AG04450 (cell line): ENCODE results near the gene CHAF1A. TPM values are rescaled to one million over a fixed set of nuclear protein-coding genes. Genes with fewer than 3 reads are reported as not detected.

Experiments used
- CTCF ChIA-PET: fragments of 300-600, 350-600 bp; formaldehyde crosslinking; extraction: SDS; loops from one replicate; lab custom pipeline; 2022; ENCODE audit warnings: antibody characterized with exemption, inconsistent platforms; lab: Charles Lee
- POLR2A ChIA-PET: fragments of 350-600 bp; formaldehyde crosslinking; extraction: SDS; loops from one replicate; lab custom pipeline; 2021; ENCODE audit warnings: antibody characterized with exemption, inconsistent platforms; lab: Yijun Ruan, JAX
- DNase-seq: peaks from one replicate; pipeline ENCODE4 v3.0.0-alpha.2; 2011; ENCODE audit warnings: low read depth, low spot score
- H3K27ac ChIP-seq: one replicate; pipeline ENCODE4 v1.5.1; 2012; ENCODE audit warnings: low read depth, low read length, control low read depth
- H3K27me3 ChIP-seq: one replicate; pipeline ENCODE4 v1.6.0; 2012; ENCODE audit warnings: low read length; ENCODE audit not compliant: control insufficient read depth, insufficient read depth
- H3K4me3 ChIP-seq: 2 replicates; pipeline ENCODE4 v1.5.1; 2011; ENCODE audit warnings: mild to moderate bottlenecking, low read depth, low read length, control low read depth
- H3K9me3 ChIP-seq: 2 replicates; pipeline ENCODE4 v1.5.1; 2012; ENCODE audit warnings: low read length; ENCODE audit not compliant: control insufficient read depth, insufficient read depth
- polyA plus RNA-seq: library from polyadenylated mRNA; depleted of rRNA; stranded (reverse); fragments of >200 nt; gene quantifications from 2 replicates; pipeline ENCODE4 v1.2.3, GENCODE V29; 2011
- TF ChIP-seq, protein P1 (sequence below): IDR thresholded peaks from 2 replicates; pipeline ENCODE4 v1.5.1; 2011; ENCODE audit warnings: low read depth, low read length, control low read depth, inconsistent platforms

Gene CHAF1A
- polyA plus RNA-seq, 1 experiment, result 5.0 TPM

GRCh38 chr19:4357095-4357797, 45.2 kb upstream of the CHAF1A start:
- Histone ChIP-seq H3K4me3 (no peak overlapping the region), H3K9me3 (no peaks in the 10 kb centered on the region; the same call in 1 of the 2 replicates), H3K27me3 (no peaks in the 10 kb centered on the region), H3K27ac (no peak overlapping the region)
- DNase-seq, result no peak
- TF ChIP-seq, protein P1, sequence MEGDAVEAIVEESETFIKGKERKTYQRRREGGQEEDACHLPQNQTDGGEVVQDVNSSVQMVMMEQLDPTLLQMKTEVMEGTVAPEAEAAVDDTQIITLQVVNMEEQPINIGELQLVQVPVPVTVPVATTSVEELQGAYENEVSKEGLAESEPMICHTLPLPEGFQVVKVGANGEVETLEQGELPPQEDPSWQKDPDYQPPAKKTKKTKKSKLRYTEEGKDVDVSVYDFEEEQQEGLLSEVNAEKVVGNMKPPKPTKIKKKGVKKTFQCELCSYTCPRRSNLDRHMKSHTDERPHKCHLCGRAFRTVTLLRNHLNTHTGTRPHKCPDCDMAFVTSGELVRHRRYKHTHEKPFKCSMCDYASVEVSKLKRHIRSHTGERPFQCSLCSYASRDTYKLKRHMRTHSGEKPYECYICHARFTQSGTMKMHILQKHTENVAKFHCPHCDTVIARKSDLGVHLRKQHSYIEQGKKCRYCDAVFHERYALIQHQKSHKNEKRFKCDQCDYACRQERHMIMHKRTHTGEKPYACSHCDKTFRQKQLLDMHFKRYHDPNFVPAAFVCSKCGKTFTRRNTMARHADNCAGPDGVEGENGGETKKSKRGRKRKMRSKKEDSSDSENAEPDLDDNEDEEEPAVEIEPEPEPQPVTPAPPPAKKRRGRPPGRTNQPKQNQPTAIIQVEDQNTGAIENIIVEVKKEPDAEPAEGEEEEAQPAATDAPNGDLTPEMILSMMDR, result no peak
- POLR2A ChIA-PET, result no interaction called here
- CTCF ChIA-PET, result no interaction called here

- H3K4me3 ChIP-seq, result no peak overlapping the region
- ChIA-PET POLR2A (interaction anchor here (0.7 kb wide), 1 partner anchor 42 kb away, joined by 3 read pairs; the partner anchor contains the start of gene SH3GL1), CTCF (interaction anchor here (1.1 kb wide), 1 partner anchor 91 kb away, joined by 3 read pairs; no protein-coding TSS in a partner anchor)
- no peak overlapping the region for H3K27ac ChIP-seq
- DNase-seq, result no peak
- H3K27me3 ChIP-seq, result no peaks in the 10 kb centered on the region
- no peaks in the 10 kb centered on the region; the same call in 1 of the 2 replicates for H3K9me3 ChIP-seq
- TF ChIP-seq, protein P1, result no peak
Measured at GRCh38 chr19:4357921-4358326, 44.5 kb upstream of the CHAF1A start.

- CTCF ChIA-PET, result interaction anchor here (1.1 kb wide), 1 partner anchor 92 kb away, joined by 3 read pairs; no protein-coding TSS in a partner anchor
Measured at GRCh38 chr19:4358709-4359626, 43.5 kb upstream of the CHAF1A start.

DNA sequence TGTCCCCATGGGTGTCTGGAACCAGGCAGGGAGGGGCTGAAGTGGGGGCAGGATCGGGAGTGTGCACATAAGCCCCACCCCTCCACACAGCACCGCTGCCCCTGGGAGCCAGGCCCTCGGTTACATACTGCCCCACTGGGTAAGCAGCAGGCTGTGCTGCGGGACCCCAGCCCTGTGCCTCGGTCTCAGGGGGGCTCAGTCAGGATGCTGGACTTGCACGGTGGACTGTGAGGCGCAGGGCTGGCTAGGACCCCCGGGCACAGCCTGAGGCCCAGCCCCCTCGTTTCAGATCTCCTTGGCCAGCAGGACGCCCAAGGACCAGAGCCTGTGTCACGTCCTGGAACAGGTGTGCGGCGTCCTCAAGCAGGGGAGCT, 42.8 kb upstream of the CHAF1A start:
- CTCF ChIA-PET, result no interaction called here
- TF ChIP-seq, protein P1, result no peak
- Histone ChIP-seq H3K4me3 (no peak overlapping the region), H3K27me3 (no peaks in the 10 kb centered on the region), H3K9me3 (no peaks in the 10 kb centered on the region; the same call in 1 of the 2 replicates), H3K27ac (no peak overlapping the region)
- POLR2A ChIA-PET, result interaction anchor here (1.2 kb wide), 1 partner anchor 17 kb away, joined by 4 read pairs; the partner anchor contains the start of gene MPND
- DNase-seq, result no peak

More at GRCh38 chr19:4358709-4359626, 43.5 kb upstream of the CHAF1A start:
- TF ChIP-seq, protein P1, result no peak
- Histone ChIP-seq H3K4me3 (no peak overlapping the region), H3K27me3 (no peaks in the 10 kb centered on the region), H3K9me3 (no peaks in the 10 kb centered on the region; the same call in 1 of the 2 replicates), H3K27ac (no peak overlapping the region)
- no peak for DNase-seq
- POLR2A ChIA-PET, result interaction anchor here (0.7 to 1.2 kb wide), 2 partner anchors 16 to 41 kb away, joined by 3 to 4 read pairs; partner anchors contain the start of genes MPND and SH3GL1
